B cell (primary cell): ENCODE measurements around the gene PLEKHJ1. TPM values are rescaled to one million over a fixed set of nuclear protein-coding genes. Genes with fewer than 3 reads are reported as not detected.

Experiments
- ATAC-seq: fragments of 200-7000 bp; cut with Tn5 transposase; one replicate; pipeline ENCODE4 v1.10.0; 2021; ENCODE audit warnings: low read depth, mild to moderate bottlenecking, moderate number of reproducible peaks, moderate library complexity
- CTCF ChIA-PET: fragments of 350-600 bp; sonication (Branson Sonifier 250); formaldehyde crosslinking; loops from one replicate; lab custom pipeline; 2021; ENCODE audit warnings: antibody characterized with exemption, inconsistent platforms; lab: Charles Lee
- POLR2A ChIA-PET: fragments of 350-600 bp; sonication (Branson Sonifier 250); formaldehyde crosslinking; loops from one replicate; lab custom pipeline; 2021; ENCODE audit warnings: antibody characterized with exemption; lab: Charles Lee
- DNase-seq: peaks from one replicate; pipeline ENCODE4 v3.0.0; 2013
- H2AFZ ChIP-seq: 2 replicates; pipeline ENCODE4 v1.6.1; 2012; ENCODE audit warnings: mild to moderate bottlenecking, low read depth, low read length; ENCODE audit not compliant: insufficient read depth, poor library complexity, severe bottlenecking
- H3K27ac ChIP-seq, 2 donors: 1 replicate in 1 of 2; 2 replicates in 1 of 2; pipeline ENCODE4 v1.5.1; 2012 to 2013; ENCODE audit warnings: low read length in 2 of 2, mild to moderate bottlenecking in 2 of 2, moderate library complexity in 1 of 2
- H3K27me3 ChIP-seq, 4 experiments: fragments of 200-600 bp in 1 of 4; sonication (generic) in 1 of 4; replicated peaks in 1 of 4; 1 replicate in 2 of 4; 2 replicates in 2 of 4; pipeline versions ENCODE4 v1.6.1 to v1.7.0; 2013 to 2016; ENCODE audit warnings: low read length in 3 of 4, mild to moderate bottlenecking in 2 of 4, mixed read lengths in 1 of 4, moderate library complexity in 1 of 4; ENCODE audit not compliant: insufficient read depth in 4 of 4, control insufficient read depth in 3 of 4; ENCODE audit errors: control extremely low read depth in 1 of 4
- H3K36me3 ChIP-seq, 2 experiments: replicated peaks in 1 of 2; 1 replicate in 1 of 2; 2 replicates in 1 of 2; pipeline versions ENCODE4 v1.6.1 to v1.7.1; 2013; ENCODE audit warnings: low read length in 1 of 2; ENCODE audit not compliant: insufficient read depth in 2 of 2, control insufficient read depth in 1 of 2; ENCODE audit errors: control extremely low read depth in 1 of 2, extremely low read depth in 1 of 2
- H3K4me1 ChIP-seq, 2 donors: fragments of 200-600 bp in 1 of 2; sonication (generic) in 1 of 2; 1 replicate in 1 of 2; 2 replicates in 1 of 2; pipeline versions ENCODE4 v1.5.1 to v1.6.1; 2013 to 2017; ENCODE audit warnings: low read length in 2 of 2; ENCODE audit not compliant: control insufficient read depth in 2 of 2, insufficient read depth in 2 of 2
- H3K4me2 ChIP-seq: replicated peaks from 2 replicates; pipeline ENCODE3; 2012; ENCODE audit warnings: mild to moderate bottlenecking, low read depth, low read length; ENCODE audit not compliant: poor library complexity, severe bottlenecking
- H3K4me3 ChIP-seq, 5 experiments: fragments of 200-600 bp in 1 of 5; sonication (generic) in 1 of 5; 1 replicate in 3 of 5; 2 replicates in 2 of 5; pipeline versions ENCODE4 v1.5.1 to v1.7.0; 2011 to 2016; ENCODE audit warnings: low read length in 4 of 5, mild to moderate bottlenecking in 4 of 5, low read depth in 2 of 5, control low read depth in 1 of 5, moderate library complexity in 1 of 5; ENCODE audit not compliant: insufficient read depth in 1 of 5; ENCODE audit errors: control extremely low read depth in 1 of 5, extremely low read depth in 1 of 5
- H3K79me2 ChIP-seq: fragments of 200-600 bp; sonication (generic); one replicate; pipeline ENCODE4 v1.6.0; 2016; ENCODE audit warnings: low read length; ENCODE audit not compliant: control insufficient read depth, insufficient read depth
- H3K9ac ChIP-seq: fragments of 200-600 bp; sonication (generic); 2 replicates; pipeline ENCODE4 v1.6.1; 2017; ENCODE audit warnings: mild to moderate bottlenecking, low read length, moderate library complexity
- H3K9me3 ChIP-seq, 3 donors: one replicate each; pipeline versions ENCODE4 v1.6.1 to v1.7.1; 2013; ENCODE audit warnings: low read length in 2 of 3; ENCODE audit not compliant: control insufficient read depth in 2 of 3, insufficient read depth in 1 of 3; ENCODE audit errors: control extremely low read depth in 1 of 3
- H4K20me1 ChIP-seq: 2 replicates; pipeline ENCODE4 v1.6.0; 2012; ENCODE audit warnings: mild to moderate bottlenecking, low read length; ENCODE audit not compliant: insufficient read depth, control insufficient read depth, poor library complexity, severe bottlenecking
- H3K27ac Mint-ChIP-seq: one replicate; pipeline ENCODE4 v1.8.0; 2021; ENCODE audit warnings: mixed read lengths
- H3K27me3 Mint-ChIP-seq: one replicate; pipeline ENCODE4 v1.8.0; 2021; ENCODE audit warnings: mixed read lengths
- H3K4me1 Mint-ChIP-seq: one replicate; pipeline ENCODE4 v1.8.0; 2021; ENCODE audit warnings: mixed read lengths
- H3K4me3 Mint-ChIP-seq: one replicate; pipeline ENCODE4 v1.8.0; 2021; ENCODE audit warnings: mixed read lengths
- H3K9me3 Mint-ChIP-seq: one replicate; pipeline ENCODE4 v1.8.0; 2022; ENCODE audit warnings: mixed read lengths; ENCODE audit not compliant: insufficient read depth
- EZH2 ChIP-seq: IDR thresholded peaks from 2 replicates; pipeline ENCODE4 v1.6.1; 2012; ENCODE audit warnings: borderline replicate concordance, low read depth, mild to moderate bottlenecking, moderate library complexity, low read length; ENCODE audit not compliant: insufficient read depth, poor library complexity, severe bottlenecking
- WGBS: methylation state at CpG from one replicate; pipeline ENCODE4 v1.1.5; 2013; ENCODE audit warnings: missing lambda C conversion rate; ENCODE audit not compliant: insufficient coverage; 5-methylcytosine and 5-hydroxymethylcytosine counted together
- intact Hi-C: fragments of 100-400 bp; cut with micrococcal nuclease; formaldehyde crosslinking; loops from one replicate; pipeline ENCODE4 v1.10.0; 2022
- polyA plus RNA-seq: library from polyadenylated mRNA; depleted of rRNA; stranded (reverse); fragments of >200 nt; gene quantifications from 2 replicates; pipeline ENCODE4 v1.2.3, GENCODE V29; 2012
- total RNA-seq, 2 donors: library from RNA; stranded (reverse); fragments of 120-200 nt in 1 of 2; gene quantifications; 1 replicate in 1 of 2; 2 replicates in 1 of 2; pipeline versions ENCODE4 v1.2.3 to v1.2.4, GENCODE V29; 2013 to 2022
- TF ChIP-seq, protein P1 (sequence below): fragments of 200-600 bp; IDR thresholded peaks from one replicate; pipeline ENCODE4 v1.8.0; 2022; ENCODE audit warnings: antibody characterized with exemption, mild to moderate bottlenecking

PLEKHJ1 gene
- total and polyA plus RNA-seq, 2 donors (not counting 1 experiment from before 2014, with no cell fraction given) = 86.7 to 117 TPM

DNA sequence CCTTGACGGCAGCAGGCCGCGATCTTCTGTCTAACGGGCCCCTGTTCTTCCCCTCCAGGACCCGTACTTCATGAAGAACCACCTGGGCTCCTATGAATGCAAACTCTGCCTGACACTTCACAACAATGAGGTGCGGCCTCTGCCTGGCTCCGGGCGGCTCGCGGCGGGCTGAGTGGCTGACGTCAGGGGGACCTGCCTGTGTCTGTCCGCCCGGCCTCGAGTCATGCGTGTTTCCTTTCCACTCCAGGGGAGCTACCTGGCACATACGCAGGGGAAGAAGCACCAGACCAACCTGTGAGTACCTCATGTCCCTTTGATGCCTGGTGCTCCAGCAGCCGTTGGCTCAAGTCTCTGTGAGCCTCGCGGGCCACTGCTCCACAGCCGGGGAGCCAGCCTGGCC is 8.4 kb upstream of the PLEKHJ1 start:
- Histone ChIP-seq H3K9me3 (no peaks in the 10 kb centered on the region), H3K36me3 (peaks cover 0 to 79% of the 10 kb centered on the region in 2 experiments), H3K4me1 (peaks cover 12 to 26% of the 10 kb centered on the region in 2 donors), H3K9ac (no peak overlapping the region), H3K27me3 (peaks cover 0 to 9% (median under 1%) of the 10 kb centered on the region in 4 experiments), H3K79me2 (peaks cover 72% of the 10 kb centered on the region), H3K4me2 (no peak overlapping the region), H3K4me3 (no peak overlapping the region), H4K20me1 (peaks cover 100% of the 10 kb centered on the region), H2AFZ (no peak overlapping the region), H3K27ac (no peak overlapping the region)
- intact Hi-C loops = no loop called here
- Mint-ChIP-seq H3K27ac (no peak overlapping the region), H3K4me3 (no peak overlapping the region), H3K9me3 (no peaks in the 10 kb centered on the region), H3K27me3 (no peaks in the 10 kb centered on the region), H3K4me1 (peaks cover 27% of the 10 kb centered on the region)
- no peak for DNase-seq
- TF ChIP-seq, protein P1, sequence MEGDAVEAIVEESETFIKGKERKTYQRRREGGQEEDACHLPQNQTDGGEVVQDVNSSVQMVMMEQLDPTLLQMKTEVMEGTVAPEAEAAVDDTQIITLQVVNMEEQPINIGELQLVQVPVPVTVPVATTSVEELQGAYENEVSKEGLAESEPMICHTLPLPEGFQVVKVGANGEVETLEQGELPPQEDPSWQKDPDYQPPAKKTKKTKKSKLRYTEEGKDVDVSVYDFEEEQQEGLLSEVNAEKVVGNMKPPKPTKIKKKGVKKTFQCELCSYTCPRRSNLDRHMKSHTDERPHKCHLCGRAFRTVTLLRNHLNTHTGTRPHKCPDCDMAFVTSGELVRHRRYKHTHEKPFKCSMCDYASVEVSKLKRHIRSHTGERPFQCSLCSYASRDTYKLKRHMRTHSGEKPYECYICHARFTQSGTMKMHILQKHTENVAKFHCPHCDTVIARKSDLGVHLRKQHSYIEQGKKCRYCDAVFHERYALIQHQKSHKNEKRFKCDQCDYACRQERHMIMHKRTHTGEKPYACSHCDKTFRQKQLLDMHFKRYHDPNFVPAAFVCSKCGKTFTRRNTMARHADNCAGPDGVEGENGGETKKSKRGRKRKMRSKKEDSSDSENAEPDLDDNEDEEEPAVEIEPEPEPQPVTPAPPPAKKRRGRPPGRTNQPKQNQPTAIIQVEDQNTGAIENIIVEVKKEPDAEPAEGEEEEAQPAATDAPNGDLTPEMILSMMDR = no peak
- no peak for TF ChIP-seq EZH2
- no peak for ATAC-seq
- CTCF ChIA-PET = no interaction called here
- WGBS = 91% methylated on average over 21 of the region's 21 CpGs
- POLR2A ChIA-PET = interaction anchor here (0.6 to 0.8 kb wide), 3 partner anchors 55 to 227 kb away, joined by 3 to 6 read pairs (median 4); no protein-coding TSS in a partner anchor

DNA sequence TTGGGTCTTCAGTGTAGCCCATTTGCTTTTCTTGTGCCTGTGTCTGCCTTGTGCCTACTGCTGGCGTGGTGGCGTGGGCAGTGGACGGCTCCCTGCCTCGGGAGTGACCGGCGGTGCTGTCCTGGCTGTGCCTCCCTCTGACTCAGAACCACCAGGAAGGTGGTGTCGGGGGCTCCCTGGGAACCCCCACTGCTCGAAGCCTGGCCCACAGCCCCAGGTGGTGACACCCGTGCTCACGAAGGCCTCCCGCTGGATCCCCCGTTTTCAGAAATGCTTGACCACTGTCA is 7.9 kb upstream of the PLEKHJ1 start:
- 93% methylated on average over 12 of the region's 12 CpGs for WGBS
- H3K36me3 ChIP-seq = peaks cover 0 to 79% of the 10 kb centered on the region in 2 experiments

More for the DNA sequence above, 7.9 kb upstream of the PLEKHJ1 start:
- Mint-ChIP-seq H3K27me3 (no peaks in the 10 kb centered on the region), H3K4me1 (peaks cover 30% of the 10 kb centered on the region), H3K4me3 (no peak overlapping the region), H3K27ac (no peak overlapping the region), H3K9me3 (no peaks in the 10 kb centered on the region)
- no peak overlapping the region for H3K27ac ChIP-seq
- H2AFZ ChIP-seq = no peak overlapping the region
- ChIA-PET CTCF (no interaction called here), POLR2A (interaction anchor here (0.8 kb wide), 1 partner anchor 81 kb away, joined by 3 read pairs; no protein-coding TSS in a partner anchor)
- H3K4me3 ChIP-seq = no peak overlapping the region
- TF ChIP-seq EZH2 = no peak
- TF ChIP-seq, protein P1 = no peak
- H3K79me2 ChIP-seq = peaks cover 76% of the 10 kb centered on the region
- H3K4me1 ChIP-seq = peaks cover 16 to 30% of the 10 kb centered on the region in 2 donors
- intact Hi-C loops = no loop called here
- H4K20me1 ChIP-seq = peaks cover 100% of the 10 kb centered on the region
- ATAC-seq (no peak), DNase-seq (no peak)
- H3K27me3 ChIP-seq = peaks cover 0 to 5% (median 0%) of the 10 kb centered on the region in 4 experiments
- H3K4me2 ChIP-seq = no peak overlapping the region
- no peak overlapping the region for H3K9ac ChIP-seq
- peaks cover 0 to 3% (median 0%) of the 10 kb centered on the region in 3 donors for H3K9me3 ChIP-seq
